GM21381 (cell line): ENCODE data around the gene OR4K5.
"Not testable (repeated sequence)": the region's sequence is repeated elsewhere in the genome, so short reads cannot be mapped to it uniquely, and the experiment has no call there.

Experiments
- ATAC-seq: cut with Tn5 transposase; IDR thresholded peaks from one replicate; pipeline ENCODE4 v1.9.1; 2021; ENCODE audit warnings: mild to moderate bottlenecking, moderate library complexity; ENCODE audit not compliant: unreplicated experiment

Gene OR4K5

DNA sequence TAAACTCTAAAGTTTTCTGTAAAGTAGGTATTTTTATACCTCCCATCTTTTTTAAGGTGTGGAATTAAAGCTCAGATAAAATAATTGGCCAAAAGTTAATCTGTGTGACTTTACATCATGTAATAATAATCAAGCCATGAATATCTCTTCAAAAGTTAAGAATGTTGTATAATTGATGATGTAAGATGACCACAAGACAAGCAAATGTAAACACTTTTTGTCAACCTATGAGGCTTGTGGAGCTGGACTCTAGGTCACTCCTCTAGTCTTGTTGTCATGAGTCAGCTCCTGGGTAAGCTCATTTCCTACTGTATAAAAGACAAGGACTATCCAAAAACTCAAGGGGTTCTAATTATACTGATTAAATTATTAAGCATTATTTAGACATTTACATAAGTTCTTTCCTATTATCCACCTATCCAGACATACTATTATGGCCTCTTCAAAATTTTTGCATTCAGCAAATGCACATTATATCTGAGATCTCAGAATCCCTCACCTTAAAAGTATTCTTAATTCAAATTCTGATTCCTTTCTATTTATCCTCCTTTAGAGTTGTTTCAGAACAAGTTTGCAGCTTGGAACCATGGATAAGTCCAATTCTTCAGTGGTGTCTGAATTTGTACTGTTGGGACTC lies at the start of gene OR4K5:
Gene OR4K5, plus strand, starts transcription at position 587 of the 637 bp plus-strand sequence. Its CDS starts 0 bp downstream, at position 587.
- ATAC-seq = no peak

DNA sequence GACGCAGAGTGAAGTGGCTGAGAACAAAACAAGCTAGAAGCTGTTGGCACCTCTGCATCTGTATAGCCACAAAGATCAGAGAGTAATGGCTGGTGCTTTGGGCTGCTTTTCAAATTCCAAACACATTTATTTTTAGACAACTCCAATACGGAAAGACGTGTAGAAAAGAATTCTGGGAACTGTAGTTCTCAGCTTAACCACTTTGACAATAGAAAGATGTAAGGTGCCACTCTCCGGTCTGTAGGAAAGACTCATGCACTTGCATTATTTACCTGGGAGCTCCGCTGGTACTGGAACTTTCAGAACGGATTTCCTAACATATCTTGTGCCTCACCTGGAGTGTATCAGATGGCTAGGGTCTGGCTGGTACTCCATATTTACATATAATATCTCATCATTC lies 47.2 kb upstream of the OR4K5 start:
- no peak for ATAC-seq

DNA sequence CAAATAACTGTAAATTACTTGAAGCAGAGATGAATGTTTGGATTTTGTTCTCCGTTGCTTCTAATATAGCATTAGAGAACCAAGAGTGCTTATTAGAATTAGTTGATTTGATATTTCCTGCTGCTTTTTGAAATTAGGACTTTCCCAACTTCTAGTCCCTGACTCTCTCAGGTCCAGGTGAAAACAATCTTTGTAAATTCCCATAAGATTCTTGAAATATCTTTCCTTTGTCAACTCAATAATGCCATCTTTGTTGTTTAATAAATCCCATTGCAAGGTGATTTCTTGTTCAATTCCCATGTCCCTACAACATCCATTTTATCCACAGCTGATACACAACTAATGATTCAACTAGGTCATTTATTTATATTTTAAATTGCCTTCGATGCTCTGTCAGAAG lies 45.6 kb upstream of the OR4K5 start, which contains the start of gene OR4K2:
Gene OR4K2, plus strand, starts transcription at position 301 of the 400 bp plus-strand sequence. CDS start 1,126 bp downstream, outside the sequence.
- no peak for ATAC-seq

- no peak for ATAC-seq
Observed at GRCh38 chr14:19878029-19878642, 42.3 kb upstream of the OR4K5 start.

- ATAC-seq = no peak
Observed at GRCh38 chr14:19895282-19895681, 25.1 kb upstream of the OR4K5 start.

GRCh38 chr14:19900999-19901398 lies 19.4 kb upstream of the OR4K5 start:
- ATAC-seq = no peak

GRCh38 chr14:19902409-19902808 lies 18.0 kb upstream of the OR4K5 start:
- ATAC-seq = no peak

DNA sequence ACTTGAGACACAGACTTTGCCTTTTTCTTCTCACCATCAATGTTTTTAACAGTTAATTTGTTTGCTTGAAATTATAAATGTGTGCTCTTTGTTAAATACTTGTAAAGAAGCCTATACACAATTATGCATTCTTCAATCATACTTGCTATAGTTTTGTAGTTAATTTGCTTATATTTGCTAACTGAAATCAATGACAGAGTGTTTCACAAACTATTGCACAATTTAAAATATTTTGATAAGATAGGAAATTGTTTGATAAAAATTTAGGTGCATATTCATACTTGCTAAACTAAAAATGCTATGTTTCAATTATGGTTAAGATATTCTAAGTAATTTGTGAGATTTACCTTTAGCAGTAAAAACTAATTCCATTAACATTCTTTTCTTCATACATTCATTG lies 13.7 kb upstream of the OR4K5 start:
- no peak for ATAC-seq

- ATAC-seq = no peak
Observed at GRCh38 chr14:19911114-19911513, 9.3 kb upstream of the OR4K5 start.

- no peak for ATAC-seq
Observed at GRCh38 chr14:19917243-19917642, 3.2 kb upstream of the OR4K5 start.

- ATAC-seq = no peak
Observed at GRCh38 chr14:19917955-19918518, 2.4 kb upstream of the OR4K5 start.

DNA sequence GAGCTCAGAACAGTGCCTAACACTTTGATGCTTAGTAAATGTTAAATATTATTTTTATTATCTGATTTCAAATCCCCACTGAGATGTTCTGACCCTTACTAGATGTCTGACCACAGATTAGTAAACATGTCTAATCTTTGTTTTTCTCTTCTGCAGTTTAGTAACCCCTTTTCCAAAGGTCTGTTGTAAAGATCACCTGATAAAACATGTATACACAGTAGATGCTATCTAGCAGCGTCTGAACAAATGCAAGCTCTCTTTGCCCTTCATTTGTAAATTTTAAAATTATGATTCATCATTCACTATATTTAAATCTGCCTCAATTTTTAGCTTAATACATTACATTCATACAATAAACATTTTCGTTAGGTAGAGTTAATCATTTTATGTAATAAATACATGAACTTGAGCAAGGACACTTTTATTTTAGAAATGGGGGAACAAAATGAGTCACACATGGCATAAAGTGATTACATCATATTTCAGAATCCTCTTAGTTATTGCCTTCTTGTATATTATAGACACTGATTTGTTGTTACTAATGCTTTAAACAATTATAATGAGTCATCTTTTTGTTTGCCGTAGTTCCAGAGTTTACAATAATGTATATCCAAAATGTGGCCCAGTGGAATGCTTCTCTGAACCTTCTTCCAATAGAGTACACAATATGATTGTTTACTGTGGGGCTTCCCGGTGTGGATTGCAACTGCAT lies 1.7 kb upstream of the OR4K5 start:
- ATAC-seq = no peak

DNA sequence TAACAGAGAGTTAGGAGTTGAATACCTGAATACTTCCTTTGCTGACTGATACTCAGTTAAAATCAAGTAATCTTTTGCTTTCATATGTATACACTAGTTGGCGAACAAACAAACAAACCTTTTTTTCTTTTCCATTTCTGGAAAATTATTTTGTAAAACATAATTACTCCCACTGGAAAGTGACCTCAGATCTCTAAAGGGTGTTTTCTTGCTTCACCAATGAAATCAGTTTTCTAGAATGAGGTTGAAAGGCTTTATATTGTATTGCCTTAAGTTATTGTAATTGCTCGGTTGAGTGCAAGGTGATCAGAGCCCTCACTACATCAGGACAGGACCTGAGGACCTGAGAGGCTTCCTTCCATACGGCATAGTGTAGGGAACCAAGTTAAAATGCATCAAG lies 10.2 kb downstream of the OR4K5 start, which contains the start of gene OR4K1:
Gene OR4K1, plus strand, starts transcription at position 301 of the 400 bp plus-strand sequence. CDS start 4,750 bp downstream, outside the sequence.
- ATAC-seq = no peak

DNA sequence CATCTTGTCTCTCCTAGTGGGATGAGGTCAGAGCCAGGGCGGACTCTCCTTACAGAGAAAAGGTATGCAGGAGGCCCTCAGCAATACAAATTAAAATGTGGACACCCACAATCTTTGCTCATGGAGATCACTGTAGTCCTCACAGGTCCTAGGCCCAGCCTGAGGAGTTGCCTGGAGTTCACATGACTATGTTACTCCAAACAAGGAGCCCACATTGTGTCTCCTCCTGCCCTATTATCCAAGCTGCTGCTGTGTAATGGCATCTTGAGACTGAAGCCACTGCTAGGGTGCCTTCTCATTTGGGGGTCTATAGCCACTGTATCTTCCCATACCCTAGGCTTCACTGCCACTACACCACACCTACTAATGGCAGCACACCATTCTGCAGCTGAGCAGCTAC lies 21.3 kb downstream of the OR4K5 start:
- no peak for ATAC-seq

- ATAC-seq = no peak
Observed at GRCh38 chr14:19947413-19948090, 27.1 kb downstream of the OR4K5 start.

GRCh38 chr14:19949218-19949617 lies 28.8 kb downstream of the OR4K5 start:
- no peak for ATAC-seq

DNA sequence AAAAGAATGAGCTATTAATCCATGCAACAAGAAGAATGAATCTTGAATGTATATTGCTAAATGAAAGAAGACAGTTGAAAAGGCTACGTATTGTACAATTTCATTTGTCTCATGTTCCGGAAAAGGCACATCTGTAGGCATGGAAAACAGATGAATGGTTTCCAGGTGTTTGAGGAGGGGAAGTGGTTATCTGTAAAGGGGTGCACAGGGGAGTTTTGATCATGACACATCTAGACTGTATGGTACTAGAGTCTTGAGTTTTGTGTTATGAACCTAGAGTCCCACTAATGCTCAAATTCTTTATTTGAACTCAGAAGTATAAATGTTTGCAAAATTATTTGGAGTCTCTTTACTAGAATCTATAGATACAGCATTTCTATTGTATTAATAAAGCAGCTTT lies 49.3 kb downstream of the OR4K5 start:
- not testable (repeated sequence) for ATAC-seq
